Measurements from ENCODE around the gene BIRC6. TPM values are rescaled to one million over a fixed set of nuclear protein-coding genes. Genes with fewer than 3 reads are reported as not detected.
"Not testable (repeated sequence)": the region's sequence is repeated elsewhere in the genome, so short reads cannot be mapped to it uniquely, and the experiment has no call there.

BIRC6 gene
- total and polyA plus RNA-seq, 2 experiments from 2014 or later: 17.8 to 106 TPM

- no peaks in the 10 kb centered on the region for H3K27me3 ChIP-seq
- H2AFZ ChIP-seq: no peak overlapping the region
- H3K9me2 ChIP-seq (replicated peaks; ENCODE audit: insufficient read depth): no peaks in the 10 kb centered on the region
- no peaks in the 10 kb centered on the region for H3K36me3 ChIP-seq (replicated peaks; ENCODE audit: insufficient read depth, low read depth)
- H3K4me2 ChIP-seq: no peak overlapping the region
- 96% methylated on average over 2 of the region's 2 CpGs for WGBS (ENCODE audit: low lambda C conversion rate, missing lambda C conversion rate)
- TF ChIP-seq EZH2 (IDR thresholded peaks at IDR 0.05; ENCODE audit: borderline replicate concordance): no peak
- TF ChIP-seq, protein P1, sequence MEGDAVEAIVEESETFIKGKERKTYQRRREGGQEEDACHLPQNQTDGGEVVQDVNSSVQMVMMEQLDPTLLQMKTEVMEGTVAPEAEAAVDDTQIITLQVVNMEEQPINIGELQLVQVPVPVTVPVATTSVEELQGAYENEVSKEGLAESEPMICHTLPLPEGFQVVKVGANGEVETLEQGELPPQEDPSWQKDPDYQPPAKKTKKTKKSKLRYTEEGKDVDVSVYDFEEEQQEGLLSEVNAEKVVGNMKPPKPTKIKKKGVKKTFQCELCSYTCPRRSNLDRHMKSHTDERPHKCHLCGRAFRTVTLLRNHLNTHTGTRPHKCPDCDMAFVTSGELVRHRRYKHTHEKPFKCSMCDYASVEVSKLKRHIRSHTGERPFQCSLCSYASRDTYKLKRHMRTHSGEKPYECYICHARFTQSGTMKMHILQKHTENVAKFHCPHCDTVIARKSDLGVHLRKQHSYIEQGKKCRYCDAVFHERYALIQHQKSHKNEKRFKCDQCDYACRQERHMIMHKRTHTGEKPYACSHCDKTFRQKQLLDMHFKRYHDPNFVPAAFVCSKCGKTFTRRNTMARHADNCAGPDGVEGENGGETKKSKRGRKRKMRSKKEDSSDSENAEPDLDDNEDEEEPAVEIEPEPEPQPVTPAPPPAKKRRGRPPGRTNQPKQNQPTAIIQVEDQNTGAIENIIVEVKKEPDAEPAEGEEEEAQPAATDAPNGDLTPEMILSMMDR (IDR thresholded peaks at IDR 0.05; ENCODE audit: poor library complexity): no peak
- no peak for TF ChIP-seq EZH2phosphoT487 (IDR thresholded peaks at IDR 0.05; ENCODE audit: low read depth, severe bottlenecking, unreplicated experiment)
- DNase-seq (ENCODE audit: low spot score): no peak
- no peaks in the 10 kb centered on the region for H4K20me1 ChIP-seq (ENCODE audit: insufficient read depth, poor library complexity, severe bottlenecking)
- H3K4me3 ChIP-seq: no peak overlapping the region
- no peak overlapping the region for H3K27ac ChIP-seq
- H3K4me1 ChIP-seq (ENCODE audit: insufficient read depth): no peaks in the 10 kb centered on the region
- no peaks in the 10 kb centered on the region for H3K9me3 ChIP-seq (ENCODE audit: low read depth)
- no peaks in the 10 kb centered on the region for H3K79me2 ChIP-seq
Measured at GRCh38 chr2:32532341-32532740, 175.5 kb downstream of the BIRC6 start.

DNA sequence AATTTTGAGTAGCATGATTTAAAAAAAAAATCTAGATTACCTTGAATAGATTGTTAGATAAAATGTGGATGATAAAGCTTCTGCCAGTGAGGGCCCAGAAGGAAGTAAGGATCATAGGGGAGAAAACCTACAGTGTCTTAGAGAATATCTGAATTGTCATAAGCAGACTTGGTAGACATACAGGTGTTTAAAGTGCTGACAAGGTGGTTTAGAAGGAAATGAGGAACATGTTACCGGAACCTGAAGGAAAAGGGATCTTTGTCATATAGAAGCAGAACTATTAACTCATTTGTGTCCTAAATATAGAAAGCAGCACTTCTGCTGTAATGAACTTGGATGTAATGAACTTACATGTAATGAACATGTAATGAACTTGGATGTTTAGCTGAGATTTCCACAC lies 176.1 kb downstream of the BIRC6 start:
- no peaks in the 10 kb centered on the region for H3K79me2 ChIP-seq
- H3K4me3 ChIP-seq: no peak overlapping the region
- TF ChIP-seq, protein P1 (IDR thresholded peaks at IDR 0.05; ENCODE audit: poor library complexity): no peak
- TF ChIP-seq EZH2 (IDR thresholded peaks at IDR 0.05; ENCODE audit: borderline replicate concordance) (no peak), EZH2phosphoT487 (IDR thresholded peaks at IDR 0.05; ENCODE audit: low read depth, severe bottlenecking, unreplicated experiment) (no peak)
- no peak overlapping the region for H3K4me2 ChIP-seq
- H2AFZ ChIP-seq: no peak overlapping the region
- no peaks in the 10 kb centered on the region for H4K20me1 ChIP-seq (ENCODE audit: insufficient read depth, poor library complexity, severe bottlenecking)
- no peak for DNase-seq (ENCODE audit: low spot score)
- H3K36me3 ChIP-seq (replicated peaks; ENCODE audit: insufficient read depth, low read depth): no peaks in the 10 kb centered on the region
- H3K27me3 ChIP-seq: no peaks in the 10 kb centered on the region
- WGBS (ENCODE audit: low lambda C conversion rate, missing lambda C conversion rate): 96% methylated on average over 1 of the region's 1 CpG
- no peaks in the 10 kb centered on the region for H3K9me3 ChIP-seq (ENCODE audit: low read depth)
- H3K4me1 ChIP-seq (ENCODE audit: insufficient read depth): no peaks in the 10 kb centered on the region
- H3K27ac ChIP-seq: no peak overlapping the region
- no peaks in the 10 kb centered on the region for H3K9me2 ChIP-seq (replicated peaks; ENCODE audit: insufficient read depth)

DNA sequence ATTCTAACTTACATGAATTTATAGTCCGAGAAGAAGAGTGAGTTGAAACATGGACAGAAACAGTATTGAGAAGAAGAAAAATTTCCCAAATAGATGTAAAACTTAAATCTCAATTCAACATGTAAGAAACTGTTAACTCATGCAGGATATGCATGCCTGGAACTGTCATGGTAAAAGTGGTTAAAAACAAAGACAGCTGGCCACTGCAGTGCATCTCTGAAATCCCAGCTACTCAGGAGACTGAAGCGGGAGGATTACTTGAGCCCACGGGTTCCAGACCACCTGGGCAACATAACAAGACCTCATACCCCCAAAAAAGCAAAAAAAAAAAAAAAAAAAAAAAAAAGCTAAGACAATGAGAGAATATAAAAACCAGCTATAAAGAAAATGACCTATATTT lies 178.0 kb downstream of the BIRC6 start:
- no peak overlapping the region for H3K27ac ChIP-seq
- no peak overlapping the region for H2AFZ ChIP-seq
- no peaks in the 10 kb centered on the region for H3K27me3 ChIP-seq
- no peak overlapping the region for H3K4me2 ChIP-seq
- no peaks in the 10 kb centered on the region for H3K79me2 ChIP-seq
- H3K9me2 ChIP-seq (replicated peaks; ENCODE audit: insufficient read depth): no peaks in the 10 kb centered on the region
- TF ChIP-seq, protein P1 (IDR thresholded peaks at IDR 0.05; ENCODE audit: poor library complexity): no peak
- TF ChIP-seq EZH2phosphoT487 (IDR thresholded peaks at IDR 0.05; ENCODE audit: low read depth, severe bottlenecking, unreplicated experiment): no peak
- TF ChIP-seq EZH2 (IDR thresholded peaks at IDR 0.05; ENCODE audit: borderline replicate concordance): no peak
- no peak overlapping the region for H3K4me3 ChIP-seq
- H3K36me3 ChIP-seq (replicated peaks; ENCODE audit: insufficient read depth, low read depth): no peaks in the 10 kb centered on the region
- DNase-seq (ENCODE audit: low spot score): no peak
- H4K20me1 ChIP-seq (ENCODE audit: insufficient read depth, poor library complexity, severe bottlenecking): no peaks in the 10 kb centered on the region
- no peaks in the 10 kb centered on the region for H3K4me1 ChIP-seq (ENCODE audit: insufficient read depth)
- H3K9me3 ChIP-seq (ENCODE audit: low read depth): no peaks in the 10 kb centered on the region
- 97% methylated on average over 3 of the region's 3 CpGs for WGBS (ENCODE audit: low lambda C conversion rate, missing lambda C conversion rate)

DNA sequence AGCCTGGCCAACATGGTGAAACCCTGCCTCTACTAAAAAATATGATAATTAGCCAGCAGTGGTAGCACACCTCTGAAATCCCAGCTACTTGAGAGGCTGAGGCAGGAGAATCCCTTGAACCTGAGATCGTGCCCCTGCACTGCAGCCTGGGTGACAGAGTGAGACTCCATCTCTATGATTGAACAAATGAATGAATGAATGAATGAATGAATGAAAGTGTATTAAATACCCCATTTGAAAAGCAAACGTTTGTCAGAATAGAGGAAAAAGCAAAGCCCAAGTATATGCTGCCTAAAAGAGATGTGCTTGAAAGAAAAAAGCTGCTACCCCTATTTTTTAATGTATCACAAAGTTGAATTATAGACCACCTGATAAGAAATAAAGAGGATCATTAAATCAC lies 181.9 kb downstream of the BIRC6 start:
- Histone ChIP-seq H3K27ac (no peak overlapping the region), H3K4me1 (ENCODE audit: insufficient read depth) (no peaks in the 10 kb centered on the region), H3K27me3 (no peaks in the 10 kb centered on the region), H3K9me2 (replicated peaks; ENCODE audit: insufficient read depth) (no peaks in the 10 kb centered on the region), H4K20me1 (ENCODE audit: insufficient read depth, poor library complexity, severe bottlenecking) (no peaks in the 10 kb centered on the region), H3K79me2 (no peaks in the 10 kb centered on the region), H3K4me2 (no peak overlapping the region), H3K36me3 (replicated peaks; ENCODE audit: insufficient read depth, low read depth) (no peaks in the 10 kb centered on the region), H3K9me3 (ENCODE audit: low read depth) (no peaks in the 10 kb centered on the region), H2AFZ (no peak overlapping the region), H3K4me3 (no peak overlapping the region)
- TF ChIP-seq EZH2 (IDR thresholded peaks at IDR 0.05; ENCODE audit: borderline replicate concordance): no peak
- TF ChIP-seq, protein P1 (IDR thresholded peaks at IDR 0.05; ENCODE audit: poor library complexity): no peak
- TF ChIP-seq EZH2phosphoT487 (IDR thresholded peaks at IDR 0.05; ENCODE audit: low read depth, severe bottlenecking, unreplicated experiment): no peak
- 100% methylated on average over 2 of the region's 2 CpGs for WGBS (ENCODE audit: low lambda C conversion rate, missing lambda C conversion rate)
- no peak for DNase-seq (ENCODE audit: low spot score)

DNA sequence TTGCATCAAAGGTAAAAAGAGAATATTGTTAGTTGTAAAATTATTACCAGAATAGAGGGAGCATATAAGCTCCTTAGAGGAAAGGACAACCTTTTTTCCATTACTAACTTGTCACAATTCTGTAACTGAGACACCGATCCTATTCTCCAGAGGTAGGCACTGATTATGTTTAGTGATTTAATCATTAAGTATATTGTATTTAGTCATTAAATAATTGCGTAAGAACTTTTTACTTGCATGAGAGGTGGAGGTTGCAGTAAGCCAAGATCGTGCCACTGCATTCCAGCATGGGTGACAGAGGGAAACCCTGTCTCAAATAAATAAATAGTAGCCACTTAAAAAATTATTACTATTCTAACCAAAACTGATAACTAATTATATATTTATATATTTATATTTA lies 195.7 kb downstream of the BIRC6 start:
- H3K9me3 ChIP-seq (ENCODE audit: low read depth); H3K79me2 ChIP-seq; H3K27ac ChIP-seq; H3K4me1 ChIP-seq (ENCODE audit: insufficient read depth); DNase-seq (ENCODE audit: low spot score); H3K36me3 ChIP-seq (replicated peaks; ENCODE audit: insufficient read depth, low read depth); H3K27me3 ChIP-seq; H3K9me2 ChIP-seq (replicated peaks; ENCODE audit: insufficient read depth); H4K20me1 ChIP-seq (ENCODE audit: insufficient read depth, poor library complexity, severe bottlenecking); H3K4me3 ChIP-seq; H2AFZ ChIP-seq; H3K4me2 ChIP-seq: not testable (repeated sequence)
- 95% methylated on average over 3 of the region's 3 CpGs for WGBS (ENCODE audit: low lambda C conversion rate, missing lambda C conversion rate)
